Peyer's patch (tissue), 4 donors: ENCODE data around the gene TBC1D7. TPM values are rescaled to one million over a fixed set of nuclear protein-coding genes. Genes with fewer than 3 reads are reported as not detected.

ENCODE experiments used
- DNase-seq, 3 donors: peaks; one replicate each; pipeline ENCODE4 v3.0.0-alpha.2; 2017 to 2019
- H3K27ac ChIP-seq, 4 donors: fragments of 200-600 bp; sonication (generic); one replicate each; pipeline ENCODE4 v1.5.1; 2016 to 2019
- H3K27me3 ChIP-seq, 2 donors: fragments of 200-600 bp; sonication (generic); one replicate each; pipeline ENCODE4 v1.5.1; 2019
- H3K36me3 ChIP-seq, 3 donors: fragments of 200-600 bp; sonication (generic); one replicate each; pipeline ENCODE4 v1.5.1; 2016 to 2019
- H3K4me1 ChIP-seq, 4 donors: fragments of 200-600 bp; sonication (generic); one replicate each; pipeline ENCODE4 v1.5.1; 2016 to 2019
- H3K4me3 ChIP-seq, 4 donors: fragments of 200-600 bp; sonication (generic); 1 replicate in 3 of 4; 2 replicates in 1 of 4; pipeline ENCODE4 v1.5.1; 2016 to 2019; ENCODE audit warnings: mild to moderate bottlenecking in 1 of 4
- H3K9me3 ChIP-seq, 4 donors: fragments of 200-600 bp; sonication (generic); one replicate each; pipeline ENCODE4 v1.5.1; 2016 to 2019; ENCODE audit warnings: mild to moderate bottlenecking in 1 of 4
- CTCF ChIP-seq, 6 experiments: fragments of 450-650 bp in 4 of 6; fragments of 200-600 bp in 2 of 6; sonication (generic) in 1 of 6; IDR thresholded peaks; one replicate each; pipeline ENCODE4 v1.5.1; 2017 to 2019; ENCODE audit warnings: antibody characterized with exemption in 6 of 6, mild to moderate bottlenecking in 3 of 6, moderate library complexity in 1 of 6
- POLR2A ChIP-seq, 2 donors: fragments of 450-650 bp; IDR thresholded peaks; one replicate each; pipeline ENCODE4 v1.5.1; 2017; ENCODE audit warnings: antibody characterized with exemption in 2 of 2, mild to moderate bottlenecking in 2 of 2, moderate library complexity in 2 of 2
- total RNA-seq, 4 donors: library from RNA; depleted of rRNA; stranded (reverse); fragments of >200 nt; gene quantifications; one replicate each; pipeline ENCODE4 v1.1.0, GENCODE V29; 2016

Gene TBC1D7
- total RNA-seq, 4 donors from 2014 or later = 13.3 to 18.6 (median 16.9) TPM

- no peak for DNase-seq
Measured at GRCh38 chr6:13372688-13373487, 44.6 kb upstream of the TBC1D7 start.

GRCh38 chr6:13372076-13372475 is 43.7 kb upstream of the TBC1D7 start:
- H3K4me3 ChIP-seq = no peak overlapping the region
- H3K27ac ChIP-seq = no peak overlapping the region
- DNase-seq = no peak
- no peaks in the 10 kb centered on the region for H3K36me3 ChIP-seq
- no peaks in the 10 kb centered on the region for H3K27me3 ChIP-seq
- H3K9me3 ChIP-seq = no peaks in the 10 kb centered on the region
- TF ChIP-seq POLR2A (IDR thresholded peaks at IDR 0.05) (no peak), CTCF (IDR thresholded peaks at IDR 0.05) (no peak)
- H3K4me1 ChIP-seq = no peaks in the 10 kb centered on the region

More at GRCh38 chr6:13372688-13373487, 44.6 kb upstream of the TBC1D7 start:
- H3K4me3 ChIP-seq = no peak overlapping the region
- H3K9me3 ChIP-seq = no peaks in the 10 kb centered on the region
- no peaks in the 10 kb centered on the region for H3K36me3 ChIP-seq
- TF ChIP-seq CTCF (IDR thresholded peaks at IDR 0.05) (no peak), POLR2A (IDR thresholded peaks at IDR 0.05) (no peak)
- H3K4me1 ChIP-seq = no peaks in the 10 kb centered on the region
- H3K27ac ChIP-seq = no peak overlapping the region
- H3K27me3 ChIP-seq = no peaks in the 10 kb centered on the region

- no peaks in the 10 kb centered on the region for H3K27me3 ChIP-seq
- H3K4me1 ChIP-seq = no peaks in the 10 kb centered on the region
- no peaks in the 10 kb centered on the region for H3K36me3 ChIP-seq
- H3K9me3 ChIP-seq = no peaks in the 10 kb centered on the region
- no peak for DNase-seq
- TF ChIP-seq CTCF (IDR thresholded peaks at IDR 0.05) = no peak
- no peak for TF ChIP-seq POLR2A (IDR thresholded peaks at IDR 0.05)
- H3K27ac ChIP-seq = no peak overlapping the region
- no peak overlapping the region for H3K4me3 ChIP-seq
Measured at GRCh38 chr6:13371421-13372072, 43.2 kb upstream of the TBC1D7 start.

GRCh38 chr6:13370623-13371022 is 42.3 kb upstream of the TBC1D7 start:
- H3K36me3 ChIP-seq = no peaks in the 10 kb centered on the region
- H3K4me1 ChIP-seq = no peaks in the 10 kb centered on the region
- H3K27ac ChIP-seq = no peak overlapping the region
- no peaks in the 10 kb centered on the region for H3K27me3 ChIP-seq
- TF ChIP-seq POLR2A (IDR thresholded peaks at IDR 0.05) (no peak), CTCF (IDR thresholded peaks at IDR 0.05) (no peak)
- DNase-seq = no peak
- no peaks in the 10 kb centered on the region for H3K9me3 ChIP-seq
- H3K4me3 ChIP-seq = no peak overlapping the region

- H3K9me3 ChIP-seq = no peaks in the 10 kb centered on the region
- no peak overlapping the region for H3K4me3 ChIP-seq
- no peaks in the 10 kb centered on the region for H3K27me3 ChIP-seq
- no peaks in the 10 kb centered on the region for H3K4me1 ChIP-seq
- TF ChIP-seq POLR2A (IDR thresholded peaks at IDR 0.05) (no peak), CTCF (IDR thresholded peaks at IDR 0.05) (no peak)
- no peak for DNase-seq
- no peak overlapping the region for H3K27ac ChIP-seq
- H3K36me3 ChIP-seq = peaks cover 0 to 9% (median 0%) of the 10 kb centered on the region in 3 donors
Measured at GRCh38 chr6:13369591-13369990, 41.3 kb upstream of the TBC1D7 start.
